ENCODE measurements around the gene TIMM23B.
"Not testable (repeated sequence)": the region's sequence is repeated elsewhere in the genome, so short reads cannot be mapped to it uniquely, and the experiment has no call there.

DNA sequence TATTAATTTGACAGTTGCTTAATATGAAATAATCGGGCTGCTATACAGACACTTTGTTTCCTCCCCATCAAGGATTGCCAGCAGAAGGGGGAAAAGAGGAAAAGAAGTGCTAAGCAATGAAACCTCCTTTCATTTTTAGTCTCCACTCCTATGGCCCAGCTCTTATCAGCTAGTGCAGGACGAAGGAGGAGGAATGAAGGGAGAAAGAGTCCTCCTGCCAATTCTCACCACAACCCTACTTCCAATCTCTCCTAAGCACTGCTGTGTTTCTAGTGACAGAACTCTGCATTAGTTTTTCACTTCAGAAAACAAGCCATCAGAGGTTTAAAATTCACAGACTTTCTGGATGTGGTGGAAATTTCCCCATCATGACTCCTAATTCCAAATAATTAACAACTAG, 41.9 kb upstream of the TIMM23B start:
- not testable (repeated sequence) for TF ChIP-seq POLR2A (IDR thresholded peaks at IDR 0.05)
- TF ChIP-seq, protein P1, sequence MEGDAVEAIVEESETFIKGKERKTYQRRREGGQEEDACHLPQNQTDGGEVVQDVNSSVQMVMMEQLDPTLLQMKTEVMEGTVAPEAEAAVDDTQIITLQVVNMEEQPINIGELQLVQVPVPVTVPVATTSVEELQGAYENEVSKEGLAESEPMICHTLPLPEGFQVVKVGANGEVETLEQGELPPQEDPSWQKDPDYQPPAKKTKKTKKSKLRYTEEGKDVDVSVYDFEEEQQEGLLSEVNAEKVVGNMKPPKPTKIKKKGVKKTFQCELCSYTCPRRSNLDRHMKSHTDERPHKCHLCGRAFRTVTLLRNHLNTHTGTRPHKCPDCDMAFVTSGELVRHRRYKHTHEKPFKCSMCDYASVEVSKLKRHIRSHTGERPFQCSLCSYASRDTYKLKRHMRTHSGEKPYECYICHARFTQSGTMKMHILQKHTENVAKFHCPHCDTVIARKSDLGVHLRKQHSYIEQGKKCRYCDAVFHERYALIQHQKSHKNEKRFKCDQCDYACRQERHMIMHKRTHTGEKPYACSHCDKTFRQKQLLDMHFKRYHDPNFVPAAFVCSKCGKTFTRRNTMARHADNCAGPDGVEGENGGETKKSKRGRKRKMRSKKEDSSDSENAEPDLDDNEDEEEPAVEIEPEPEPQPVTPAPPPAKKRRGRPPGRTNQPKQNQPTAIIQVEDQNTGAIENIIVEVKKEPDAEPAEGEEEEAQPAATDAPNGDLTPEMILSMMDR (IDR thresholded peaks at IDR 0.05), result not testable (repeated sequence)
